Omental fat pad (tissue), 4 donors: ENCODE results near the gene P4HA1. TPM values are rescaled to one million over a fixed set of nuclear protein-coding genes. Genes with fewer than 3 reads are reported as not detected.

Source experiments
- ATAC-seq: fragments of 150-250 bp; one replicate; pipeline ENCODE4 v1.9.1; 2016; ENCODE audit warnings: mild to moderate bottlenecking, moderate library complexity; ENCODE audit not compliant: low FRiP score
- DNase-seq: peaks from one replicate; pipeline ENCODE4 v3.0.0-alpha.2; 2019; ENCODE audit warnings: low spot score
- total RNA-seq, 4 donors: library from RNA; depleted of rRNA; stranded (reverse); fragments of >200 nt; gene quantifications; one replicate each; pipeline ENCODE4 v1.1.0, GENCODE V29; 2016
- TF ChIP-seq, protein P1 (sequence below), 3 donors: fragments of 450-650 bp; IDR thresholded peaks; one replicate each; pipeline ENCODE4 v1.5.1; 2016 to 2017; ENCODE audit warnings: antibody characterized with exemption in 3 of 3, mild to moderate bottlenecking in 3 of 3, moderate library complexity in 2 of 3

The P4HA1 gene
- total RNA-seq, 4 donors from 2014 or later, result 22.0 to 41.4 (median 37.8) TPM

DNA sequence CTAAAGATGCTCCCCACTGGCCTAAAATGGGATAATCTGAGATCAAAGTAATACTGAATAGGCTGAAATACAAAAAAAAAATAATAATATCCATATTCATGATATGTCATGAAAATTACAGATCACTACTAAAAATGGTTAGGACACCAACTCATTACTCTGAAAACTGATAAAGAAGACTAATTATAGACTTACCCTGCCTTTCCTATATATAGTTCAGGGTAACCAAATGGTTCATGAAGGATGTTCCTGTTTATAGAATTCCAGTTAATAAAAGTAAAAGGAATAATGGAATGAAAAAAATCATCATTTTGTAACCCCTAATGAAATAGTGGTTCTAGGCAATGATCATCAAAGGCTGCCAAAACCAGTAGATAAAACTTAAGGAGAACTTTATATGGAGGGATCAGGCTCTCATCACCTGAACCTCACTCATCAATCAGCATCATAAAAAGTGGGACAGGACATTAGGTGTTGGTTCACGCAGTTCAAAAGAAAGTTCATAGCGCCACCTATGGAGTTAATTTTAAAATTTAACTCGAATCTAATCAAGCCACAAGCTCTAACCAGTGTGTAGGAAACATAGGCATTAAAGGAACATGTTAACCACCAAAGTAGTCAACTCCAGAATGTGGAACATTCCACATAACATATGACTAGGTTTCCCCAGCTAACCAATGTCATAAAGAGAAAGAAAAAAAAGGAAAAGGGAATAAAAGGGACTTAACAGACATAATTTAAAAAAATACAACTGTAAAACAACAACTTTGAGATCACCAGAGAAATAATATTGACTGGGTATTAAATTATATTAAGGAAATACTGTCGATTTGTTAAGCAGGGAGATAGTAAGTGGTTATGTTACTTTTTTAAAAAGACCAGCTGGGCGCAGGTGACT, 35.7 kb downstream of the P4HA1 start:
- TF ChIP-seq, protein P1, sequence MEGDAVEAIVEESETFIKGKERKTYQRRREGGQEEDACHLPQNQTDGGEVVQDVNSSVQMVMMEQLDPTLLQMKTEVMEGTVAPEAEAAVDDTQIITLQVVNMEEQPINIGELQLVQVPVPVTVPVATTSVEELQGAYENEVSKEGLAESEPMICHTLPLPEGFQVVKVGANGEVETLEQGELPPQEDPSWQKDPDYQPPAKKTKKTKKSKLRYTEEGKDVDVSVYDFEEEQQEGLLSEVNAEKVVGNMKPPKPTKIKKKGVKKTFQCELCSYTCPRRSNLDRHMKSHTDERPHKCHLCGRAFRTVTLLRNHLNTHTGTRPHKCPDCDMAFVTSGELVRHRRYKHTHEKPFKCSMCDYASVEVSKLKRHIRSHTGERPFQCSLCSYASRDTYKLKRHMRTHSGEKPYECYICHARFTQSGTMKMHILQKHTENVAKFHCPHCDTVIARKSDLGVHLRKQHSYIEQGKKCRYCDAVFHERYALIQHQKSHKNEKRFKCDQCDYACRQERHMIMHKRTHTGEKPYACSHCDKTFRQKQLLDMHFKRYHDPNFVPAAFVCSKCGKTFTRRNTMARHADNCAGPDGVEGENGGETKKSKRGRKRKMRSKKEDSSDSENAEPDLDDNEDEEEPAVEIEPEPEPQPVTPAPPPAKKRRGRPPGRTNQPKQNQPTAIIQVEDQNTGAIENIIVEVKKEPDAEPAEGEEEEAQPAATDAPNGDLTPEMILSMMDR (IDR thresholded peaks at IDR 0.05), result no peak
- ATAC-seq (no peak), DNase-seq (no peak)

DNA sequence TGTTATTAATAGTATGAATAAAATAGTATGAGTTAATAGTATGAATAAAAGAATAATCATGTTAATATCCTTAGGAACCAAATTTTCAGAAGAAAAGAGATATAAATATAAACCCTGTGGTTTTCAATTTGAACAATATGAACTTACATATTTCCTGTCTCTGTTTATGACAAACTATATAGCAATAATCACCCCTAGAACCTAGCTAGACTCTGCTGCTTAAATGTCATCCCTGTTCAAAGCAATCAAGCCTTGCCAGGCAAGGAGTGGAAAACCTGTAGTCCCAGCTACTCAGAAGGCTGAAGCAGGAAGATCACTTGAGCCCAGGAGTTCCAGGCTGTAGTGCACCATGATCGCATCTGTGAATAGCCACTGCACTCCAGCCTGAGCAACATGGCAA, 36.5 kb downstream of the P4HA1 start:
- no peak for DNase-seq
- TF ChIP-seq, protein P1 (IDR thresholded peaks at IDR 0.05), result no peak
- ATAC-seq, result no peak

DNA sequence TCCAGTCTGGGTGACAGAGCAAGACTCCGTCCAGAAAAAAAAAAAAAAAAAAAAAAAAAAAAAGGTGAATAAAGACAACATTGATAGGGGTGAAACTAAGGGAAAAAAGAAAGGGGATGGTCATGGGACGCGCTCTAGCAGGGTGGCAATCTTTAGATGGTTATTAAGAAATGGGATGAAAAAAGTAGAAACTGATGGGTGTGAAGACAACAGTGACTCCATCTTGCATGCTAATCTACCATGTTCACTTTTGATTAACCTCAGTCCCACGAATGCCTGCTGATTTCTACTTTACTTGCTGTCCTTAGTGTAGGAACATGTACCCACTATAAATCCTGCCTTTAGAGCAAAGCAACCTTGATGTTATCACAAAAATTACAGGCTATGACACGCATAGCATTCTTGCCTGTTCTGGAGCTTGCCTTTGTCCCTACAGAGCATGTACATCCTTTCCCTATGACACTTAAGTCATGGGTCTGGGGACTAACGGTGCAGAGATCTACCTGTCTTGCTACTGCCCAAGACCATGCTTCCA, 38.5 kb downstream of the P4HA1 start:
- ATAC-seq (no peak), DNase-seq (no peak)
- TF ChIP-seq, protein P1 (IDR thresholded peaks at IDR 0.05), result no peak

DNA sequence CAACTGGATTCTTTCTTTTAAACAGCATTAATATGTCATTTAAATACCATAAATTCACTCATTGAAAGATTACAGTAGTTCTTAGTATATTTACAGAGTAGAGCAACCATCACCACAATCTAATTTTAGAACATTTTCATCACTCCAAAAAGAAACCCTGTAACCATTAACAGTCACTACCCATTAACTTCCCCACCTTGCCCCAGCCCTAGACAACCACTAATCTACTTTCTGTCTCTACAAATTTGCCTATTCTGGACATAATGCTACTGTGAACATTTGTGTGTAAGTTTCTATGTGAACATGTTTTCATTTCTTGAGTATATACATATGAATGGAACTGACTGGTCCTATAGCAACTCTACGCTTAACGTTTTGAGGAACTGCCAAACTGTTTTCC, 42.4 kb downstream of the P4HA1 start:
- TF ChIP-seq, protein P1 (IDR thresholded peaks at IDR 0.05), result no peak
- ATAC-seq (no peak), DNase-seq (no peak)

DNA sequence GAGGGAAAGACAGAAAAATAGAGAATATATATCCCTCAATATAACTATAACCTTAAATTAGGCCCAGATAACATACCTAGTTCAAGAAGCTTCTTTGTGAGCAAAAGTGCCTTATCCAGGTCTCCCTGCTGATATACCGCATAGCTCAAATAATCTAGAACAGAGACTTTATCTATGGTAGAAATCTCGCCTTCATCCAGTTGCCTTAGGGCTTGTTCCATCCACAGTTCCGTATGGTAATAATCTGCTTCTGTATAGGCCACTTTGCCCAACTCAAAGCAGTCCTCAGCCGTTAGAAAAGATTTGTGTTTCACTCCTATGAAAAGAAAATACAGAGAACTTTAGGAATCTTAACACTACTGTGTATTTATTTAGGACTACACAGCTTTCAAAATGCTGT, 43.4 kb downstream of the P4HA1 start:
- TF ChIP-seq, protein P1 (IDR thresholded peaks at IDR 0.05), result no peak
- ATAC-seq (no peak), DNase-seq (no peak)

DNA sequence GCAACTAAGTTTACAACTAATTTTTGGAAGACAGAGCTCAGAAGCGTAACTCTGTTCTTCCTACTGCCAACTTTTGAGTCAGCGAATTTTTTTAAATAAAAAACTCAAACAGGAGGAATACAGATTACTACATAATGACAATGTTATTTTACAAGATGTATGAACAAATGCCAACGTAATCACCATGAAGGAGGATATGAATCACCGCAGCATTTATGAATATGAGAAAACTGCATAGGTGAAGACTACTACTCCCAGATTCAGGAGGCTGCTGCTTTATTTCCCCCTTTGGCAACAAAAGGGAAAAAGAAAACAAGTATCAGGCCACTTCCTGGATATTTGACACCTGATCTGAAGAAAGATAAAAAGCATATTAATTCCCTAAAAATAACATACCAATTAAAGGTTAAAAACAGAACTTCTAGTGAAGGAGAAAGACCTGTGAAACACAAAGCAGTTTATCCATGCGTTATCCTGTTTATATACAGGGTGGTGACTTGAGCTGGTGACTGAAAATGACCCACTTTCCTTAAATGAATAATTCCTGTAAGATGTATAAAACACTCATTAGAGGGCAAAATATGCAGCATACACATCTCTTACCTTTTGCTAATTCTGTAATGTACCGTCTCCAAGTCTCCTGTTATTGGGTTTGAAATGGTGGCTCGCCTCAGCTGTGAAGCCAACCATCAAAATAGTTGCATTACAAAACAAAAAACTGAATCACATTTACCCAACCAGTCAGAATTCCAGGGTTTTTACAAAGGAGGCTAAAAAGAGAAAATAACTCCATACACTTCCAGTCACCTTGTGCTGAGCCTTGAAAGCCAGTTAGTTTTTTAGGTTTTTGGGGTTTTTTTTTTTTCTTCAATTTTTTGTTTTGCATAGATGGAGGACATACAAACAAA, 52.0 kb downstream of the P4HA1 start:
- TF ChIP-seq, protein P1 (IDR thresholded peaks at IDR 0.05), result no peak
- ATAC-seq (peak; percentile 94), DNase-seq (no peak)
